ENCODE measurements around the gene RGS3. TPM values are rescaled to one million over a fixed set of nuclear protein-coding genes. Genes with fewer than 3 reads are reported as not detected.

Gene RGS3
- total and polyA plus RNA-seq, 2 of the 13 experiments (the other 11 are each of a cell fraction or from before 2014, with no cell fraction given): 17.1 to 28.8 TPM

GRCh38 chr9:113425072-113425471, 38.5 kb upstream of the RGS3 start:
- FAIRE-seq: no peak
- Histone ChIP-seq H3K27me3 (ENCODE audit: control insufficient read depth in 1 of 2, insufficient read depth in 2 of 2, low read length in 2 of 2) (peaks cover 0 to 3% of the 10 kb centered on the region in 2 experiments; a peak in 2 of 5 replicates), H2AFZ (ENCODE audit: low read length) (no peak overlapping the region), H3K9me3 (ENCODE audit: low read length) (no peaks in the 10 kb centered on the region), H3K4me1 (ENCODE audit: insufficient read depth, low read length) (peaks cover 9% of the 10 kb centered on the region), H3K36me3 (replicated peaks in 1 of 2; ENCODE audit: control insufficient read depth in 1 of 2, insufficient read depth in 2 of 2, low read length in 2 of 2) (no peaks in the 10 kb centered on the region), H3K4me3 (replicated peaks in 1 of 3; ENCODE audit: insufficient read depth in 1 of 3, low read depth in 2 of 3, low read length in 3 of 3) (no peak overlapping the region), H3K27ac (ENCODE audit: extremely low read length, insufficient read depth, low read length) (no peak overlapping the region), H3K9ac (ENCODE audit: insufficient read depth, low read depth, low read length) (no peak overlapping the region), H3K4me2 (ENCODE audit: low read depth, low read length) (no peak overlapping the region), H4K20me1 (ENCODE audit: insufficient read depth, low read length) (no peaks in the 10 kb centered on the region), H3K79me2 (ENCODE audit: insufficient read depth, low read length) (no peaks in the 10 kb centered on the region)
- DNase-seq (ENCODE audit: low spot score): no peak
- BruUV-seq (replicated peaks): no TSS peak
- WGBS (ENCODE audit: low lambda C conversion rate): 35% methylated on average over 2 of the region's 2 CpGs
- in situ Hi-C loops (cut with HindIII; ENCODE audit: extremely low pct_ligation_motif_present, low pct_unique_long_range_greater_than_20kb): no loop called here
- POLR2A ChIA-PET: no interaction called here
- ATAC-seq: no peak
- CTCF ChIA-PET (ENCODE audit: low intra/inter-chr PET ratio, low total read pairs): no interaction called here
- intact Hi-C loops (cut with micrococcal nuclease; ENCODE audit: unreplicated experiment): no loop called here
- TF ChIP-seq U2AF2 (IDR thresholded peaks at IDR 0.05; ENCODE audit: low read depth, low read length) (no peak), STAG1 (CRISPR knock-in tag; IDR thresholded peaks at IDR 0.05) (no peak), AGO1 (IDR thresholded peaks at IDR 0.05; ENCODE audit: low read depth, low read length, poor library complexity, severe bottlenecking) (no peak), ZC3H4 (CRISPR knock-in tag; IDR thresholded peaks at IDR 0.05; ENCODE audit: borderline replicate concordance) (no peak), ZNF382 (CRISPR knock-in tag; IDR thresholded peaks at IDR 0.05; ENCODE audit: borderline replicate concordance) (no peak), PBX3 (CRISPR knock-in tag; IDR thresholded peaks at IDR 0.05; ENCODE audit: borderline replicate concordance) (no peak), KLF6 (CRISPR knock-in tag; IDR thresholded peaks at IDR 0.05) (no peak), GTF2F1 (IDR thresholded peaks at IDR 0.05; ENCODE audit: low read length) (no peak), HNRNPUL1 (IDR thresholded peaks at IDR 0.05; ENCODE audit: low read depth, low read length) (no peak), SKI (IDR thresholded peaks at IDR 0.05; ENCODE audit: partially characterized antibody) (no peak), ZNF557 (CRISPR knock-in tag; IDR thresholded peaks at IDR 0.05) (no peak), ZNF367 (CRISPR knock-in tag; IDR thresholded peaks at IDR 0.05; ENCODE audit: borderline replicate concordance) (no peak), KDM1A (CRISPR knock-in tag; IDR thresholded peaks at IDR 0.05) (no peak)
- TF ChIP-seq, protein P1, sequence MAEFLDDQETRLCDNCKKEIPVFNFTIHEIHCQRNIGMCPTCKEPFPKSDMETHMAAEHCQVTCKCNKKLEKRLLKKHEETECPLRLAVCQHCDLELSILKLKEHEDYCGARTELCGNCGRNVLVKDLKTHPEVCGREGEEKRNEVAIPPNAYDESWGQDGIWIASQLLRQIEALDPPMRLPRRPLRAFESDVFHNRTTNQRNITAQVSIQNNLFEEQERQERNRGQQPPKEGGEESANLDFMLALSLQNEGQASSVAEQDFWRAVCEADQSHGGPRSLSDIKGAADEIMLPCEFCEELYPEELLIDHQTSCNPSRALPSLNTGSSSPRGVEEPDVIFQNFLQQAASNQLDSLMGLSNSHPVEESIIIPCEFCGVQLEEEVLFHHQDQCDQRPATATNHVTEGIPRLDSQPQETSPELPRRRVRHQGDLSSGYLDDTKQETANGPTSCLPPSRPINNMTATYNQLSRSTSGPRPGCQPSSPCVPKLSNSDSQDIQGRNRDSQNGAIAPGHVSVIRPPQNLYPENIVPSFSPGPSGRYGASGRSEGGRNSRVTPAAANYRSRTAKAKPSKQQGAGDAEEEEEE (CRISPR knock-in tag; IDR thresholded peaks at IDR 0.05; ENCODE audit: borderline replicate concordance): no peak
- TF ChIP-seq, protein P2, sequence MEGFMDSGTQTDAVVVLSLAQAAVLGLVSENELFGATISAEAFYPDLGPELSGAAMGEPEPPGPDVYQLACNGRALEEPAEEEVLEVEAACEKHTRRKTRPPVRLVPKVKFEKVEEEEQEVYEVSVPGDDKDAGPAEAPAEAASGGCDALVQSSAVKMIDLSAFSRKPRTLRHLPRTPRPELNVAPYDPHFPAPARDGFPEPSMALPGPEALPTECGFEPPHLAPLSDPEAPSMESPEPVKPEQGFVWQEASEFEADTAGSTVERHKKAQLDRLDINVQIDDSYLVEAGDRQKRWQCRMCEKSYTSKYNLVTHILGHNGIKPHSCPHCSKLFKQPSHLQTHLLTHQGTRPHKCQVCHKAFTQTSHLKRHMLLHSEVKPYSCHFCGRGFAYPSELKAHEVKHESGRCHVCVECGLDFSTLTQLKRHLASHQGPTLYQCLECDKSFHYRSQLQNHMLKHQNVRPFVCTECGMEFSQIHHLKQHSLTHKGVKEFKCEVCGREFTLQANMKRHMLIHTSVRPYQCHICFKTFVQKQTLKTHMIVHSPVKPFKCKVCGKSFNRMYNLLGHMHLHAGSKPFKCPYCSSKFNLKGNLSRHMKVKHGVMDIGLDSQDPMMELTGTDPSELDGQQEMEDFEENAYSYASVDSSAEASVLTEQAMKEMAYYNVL (CRISPR knock-in tag; IDR thresholded peaks at IDR 0.05; ENCODE audit: borderline replicate concordance): no peak
- TF ChIP-seq, protein P3, sequence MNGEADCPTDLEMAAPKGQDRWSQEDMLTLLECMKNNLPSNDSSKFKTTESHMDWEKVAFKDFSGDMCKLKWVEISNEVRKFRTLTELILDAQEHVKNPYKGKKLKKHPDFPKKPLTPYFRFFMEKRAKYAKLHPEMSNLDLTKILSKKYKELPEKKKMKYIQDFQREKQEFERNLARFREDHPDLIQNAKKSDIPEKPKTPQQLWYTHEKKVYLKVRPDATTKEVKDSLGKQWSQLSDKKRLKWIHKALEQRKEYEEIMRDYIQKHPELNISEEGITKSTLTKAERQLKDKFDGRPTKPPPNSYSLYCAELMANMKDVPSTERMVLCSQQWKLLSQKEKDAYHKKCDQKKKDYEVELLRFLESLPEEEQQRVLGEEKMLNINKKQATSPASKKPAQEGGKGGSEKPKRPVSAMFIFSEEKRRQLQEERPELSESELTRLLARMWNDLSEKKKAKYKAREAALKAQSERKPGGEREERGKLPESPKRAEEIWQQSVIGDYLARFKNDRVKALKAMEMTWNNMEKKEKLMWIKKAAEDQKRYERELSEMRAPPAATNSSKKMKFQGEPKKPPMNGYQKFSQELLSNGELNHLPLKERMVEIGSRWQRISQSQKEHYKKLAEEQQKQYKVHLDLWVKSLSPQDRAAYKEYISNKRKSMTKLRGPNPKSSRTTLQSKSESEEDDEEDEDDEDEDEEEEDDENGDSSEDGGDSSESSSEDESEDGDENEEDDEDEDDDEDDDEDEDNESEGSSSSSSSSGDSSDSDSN (CRISPR knock-in tag; IDR thresholded peaks at IDR 0.05): no peak
- TF ChIP-seq, protein P4, sequence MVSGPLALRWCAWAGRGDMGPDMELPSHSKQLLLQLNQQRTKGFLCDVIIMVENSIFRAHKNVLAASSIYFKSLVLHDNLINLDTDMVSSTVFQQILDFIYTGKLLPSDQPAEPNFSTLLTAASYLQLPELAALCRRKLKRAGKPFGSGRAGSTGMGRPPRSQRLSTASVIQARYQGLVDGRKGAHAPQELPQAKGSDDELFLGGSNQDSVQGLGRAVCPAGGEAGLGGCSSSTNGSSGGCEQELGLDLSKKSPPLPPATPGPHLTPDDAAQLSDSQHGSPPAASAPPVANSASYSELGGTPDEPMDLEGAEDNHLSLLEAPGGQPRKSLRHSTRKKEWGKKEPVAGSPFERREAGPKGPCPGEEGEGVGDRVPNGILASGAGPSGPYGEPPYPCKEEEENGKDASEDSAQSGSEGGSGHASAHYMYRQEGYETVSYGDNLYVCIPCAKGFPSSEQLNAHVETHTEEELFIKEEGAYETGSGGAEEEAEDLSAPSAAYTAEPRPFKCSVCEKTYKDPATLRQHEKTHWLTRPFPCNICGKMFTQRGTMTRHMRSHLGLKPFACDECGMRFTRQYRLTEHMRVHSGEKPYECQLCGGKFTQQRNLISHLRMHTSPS (CRISPR knock-in tag; IDR thresholded peaks at IDR 0.05; ENCODE audit: low read depth): no peak
